WTC11 (cell line): ENCODE data around the gene HES4.

Source experiments
- CBFB ChIP-seq: sonication (generic); formaldehyde crosslinking; IDR thresholded peaks from 2 replicates; pipeline ENCODE4 v1.8.1; 2022; ENCODE audit warnings: mild to moderate bottlenecking, low read depth, missing genetic modification reagents
- CTCF ChIP-seq: fragments of 200-600 bp; IDR thresholded peaks from 2 replicates; pipeline ENCODE4 v1.8.0; 2022; ENCODE audit warnings: antibody characterized with exemption
- SMAD4 ChIP-seq: sonication (generic); formaldehyde crosslinking; IDR thresholded peaks from 2 replicates; pipeline ENCODE4 v1.8.0; 2022; ENCODE audit warnings: mild to moderate bottlenecking, missing genetic modification reagents
- SOX15 ChIP-seq: fragments of 250-450 bp; sonication (Bioruptor Pico); IDR thresholded peaks from 2 replicates; pipeline ENCODE4 v1.9.0; 2021; ENCODE audit warnings: mild to moderate bottlenecking
- USF2 ChIP-seq: sonication (generic); formaldehyde crosslinking; IDR thresholded peaks from 2 replicates; pipeline ENCODE4 v1.8.1; 2023; ENCODE audit warnings: mild to moderate bottlenecking, missing genetic modification reagents, moderate library complexity
- ZNF138 ChIP-seq: sonication (generic); formaldehyde crosslinking; conservative IDR thresholded peaks from 2 replicates; pipeline ENCODE4 v1.8.1; 2022; ENCODE audit warnings: mild to moderate bottlenecking, moderate library complexity, missing genetic modification reagents

- TF ChIP-seq CTCF, result no peak
- no peak for TF ChIP-seq SMAD4 (CRISPR knock-in tag)
- no peak for TF ChIP-seq USF2
- TF ChIP-seq CBFB (CRISPR knock-in tag), result no peak
- no peak for TF ChIP-seq SOX15 (CRISPR knock-in tag)
- TF ChIP-seq ZNF138 (CRISPR knock-in tag), result no peak
These were observed 21.4 kb upstream of the HES4 start for GRCh38 chr1:1021010-1021919.
